HG03135 (cell line): Measurements from ENCODE around the gene PLA2G12B.
"Not testable (repeated sequence)": the region's sequence is repeated elsewhere in the genome, so short reads cannot be mapped to it uniquely, and the experiment has no call there.

Experiments
- ATAC-seq: cut with Tn5 transposase; IDR thresholded peaks from one replicate; pipeline ENCODE4 v1.9.1; 2021; ENCODE audit warnings: mild to moderate bottlenecking, moderate library complexity; ENCODE audit not compliant: unreplicated experiment

Gene PLA2G12B

GRCh38 chr10:72954596-72955554, at the start of gene PLA2G12B:
Gene PLA2G12B (minus strand): TSS chr10:72954806. CDS start chr10:72954685, 121 bp downstream.
- no peak for ATAC-seq

GRCh38 chr10:73003822-73004221, 49.2 kb upstream of the PLA2G12B start:
- no peak for ATAC-seq

- no peak for ATAC-seq
These were observed 46.4 kb upstream of the PLA2G12B start for GRCh38 chr10:73000973-73001372.

- ATAC-seq: no peak
These were observed 42.5 kb upstream of the PLA2G12B start for GRCh38 chr10:72997099-72997498.

- ATAC-seq: not testable (repeated sequence)
These were observed 40.9 kb upstream of the PLA2G12B start for GRCh38 chr10:72995459-72995858.

- not testable (repeated sequence) for ATAC-seq
These were observed 35.2 kb upstream of the PLA2G12B start for GRCh38 chr10:72989771-72990170.

GRCh38 chr10:72984618-72985017, 30.0 kb upstream of the PLA2G12B start:
- ATAC-seq: not testable (repeated sequence)

- ATAC-seq: no peak
These were observed 27.4 kb upstream of the PLA2G12B start for GRCh38 chr10:72981882-72982529.

- no peak for ATAC-seq
These were observed 26.6 kb upstream of the PLA2G12B start for GRCh38 chr10:72981028-72981881.

GRCh38 chr10:72980348-72980747, 25.7 kb upstream of the PLA2G12B start:
- no peak for ATAC-seq

- ATAC-seq: no peak
These were observed 25.1 kb upstream of the PLA2G12B start for GRCh38 chr10:72979709-72980108.

- no peak for ATAC-seq
These were observed 22.3 kb upstream of the PLA2G12B start for GRCh38 chr10:72976886-72977285.

- no peak for ATAC-seq
These were observed 1.4 kb upstream of the PLA2G12B start for GRCh38 chr10:72956001-72956400.

- no peak for ATAC-seq
These were observed 393 bp downstream of the PLA2G12B start for GRCh38 chr10:72954230-72954595.

- no peak for ATAC-seq
These were observed 919 bp downstream of the PLA2G12B start for GRCh38 chr10:72953687-72954086.

- ATAC-seq: no peak
These were observed 1.9 kb downstream of the PLA2G12B start for GRCh38 chr10:72952642-72953158.

- ATAC-seq: no peak
These were observed 2.4 kb downstream of the PLA2G12B start for GRCh38 chr10:72952189-72952588.

GRCh38 chr10:72951760-72952159, 2.8 kb downstream of the PLA2G12B start:
- no peak for ATAC-seq

- no peak for ATAC-seq
These were observed 5.8 kb downstream of the PLA2G12B start for GRCh38 chr10:72948762-72949161.

GRCh38 chr10:72946963-72947362, 7.6 kb downstream of the PLA2G12B start:
- ATAC-seq: no peak
